ENCODE measurements around the gene FXR2.

The FXR2 gene

GRCh38 chr17:7562208-7562605, 52.5 kb downstream of the FXR2 start:
- POLR2A ChIA-PET = interaction anchor here (0.7 to 2.8 kb wide), 7 partner anchors 11 to 1519 kb away, joined by 3 to 17 read pairs (median 11); partner anchors contain the start of genes CD68, NEURL4, POLR2A and TP53
- Histone ChIP-seq H3K4me3 (ENCODE audit: low read depth, low read length) (peak overlapping the region; percentile 85), H3K4me1 (ENCODE audit: control insufficient read depth, insufficient read depth, low read length) (peaks cover 11% of the 10 kb centered on the region), H3K36me3 (ENCODE audit: control insufficient read depth in 2 of 2, insufficient read depth in 1 of 2, low read length in 2 of 2) (peaks cover 37 to 43% of the 10 kb centered on the region in 2 experiments), H3K9me3 (ENCODE audit: control insufficient read depth, insufficient read depth, low read depth, low read length) (no peaks in the 10 kb centered on the region), H3K27ac (ENCODE audit: extremely low read depth, low read depth, low read length) (peak overlapping the region; percentile 93)
- CTCF ChIA-PET = interaction anchor here (0.6 to 2.7 kb wide), 4 partner anchors 14 to 233 kb away, joined by 3 to 60 read pairs (median 3); partner anchors contain the start of genes NEURL4 and TNFSF12
- TF ChIP-seq ZNF76 (tag by site-specific recombination; IDR thresholded peaks at IDR 0.05; ENCODE audit: borderline replicate concordance, low read depth) (peak; percentile 53; the same call in 1 of the 2 replicates), TRIM28 (IDR thresholded peaks at IDR 0.05; ENCODE audit: borderline replicate concordance, low read length) (no peak), ZBTB11 (tag by site-specific recombination; conservative IDR thresholded peaks at IDR 0.05; ENCODE audit: low read depth) (0 out of 2 replicates have a peak, but pooled peaks have one; percentile 14), SCRT1 (tag by site-specific recombination; IDR thresholded peaks at IDR 0.05; ENCODE audit: borderline replicate concordance) (no peak), ZNF146 (tag by site-specific recombination; IDR thresholded peaks at IDR 0.05) (no peak), OSR2 (tag by site-specific recombination; IDR thresholded peaks at IDR 0.05) (no peak), ZNF549 (tag by site-specific recombination; IDR thresholded peaks at IDR 0.05) (no peak), ZBTB6 (tag by site-specific recombination; IDR thresholded peaks at IDR 0.05) (no peak), ZNF639 (tag by site-specific recombination; IDR thresholded peaks at IDR 0.05) (no peak), ZBTB8A (tag by site-specific recombination; IDR thresholded peaks at IDR 0.05) (no peak), ZNF654 (tag by site-specific recombination; IDR thresholded peaks at IDR 0.05; ENCODE audit: low read depth) (no peak), ZSCAN4 (tag by site-specific recombination; IDR thresholded peaks at IDR 0.05) (no peak), ZFP69B (tag by site-specific recombination; IDR thresholded peaks at IDR 0.05) (no peak), ZNF677 (tag by site-specific recombination; IDR thresholded peaks at IDR 0.05) (no peak), ZNF335 (tag by site-specific recombination; conservative IDR thresholded peaks at IDR 0.05) (peak; percentile 30), ZBTB21 (tag by site-specific recombination; IDR thresholded peaks at IDR 0.05) (no peak), ZNF157 (tag by site-specific recombination; IDR thresholded peaks at IDR 0.05) (no peak), ZNF366 (tag by site-specific recombination; conservative IDR thresholded peaks at IDR 0.05) (no peak), KLF8 (tag by site-specific recombination; IDR thresholded peaks at IDR 0.05) (no peak), ZNF18 (tag by site-specific recombination; IDR thresholded peaks at IDR 0.05) (no peak), ZNF529 (tag by site-specific recombination; IDR thresholded peaks at IDR 0.05; ENCODE audit: insufficient replicate concordance) (no peak), ZNF513 (tag by site-specific recombination; IDR thresholded peaks at IDR 0.05) (no peak), ZBTB44 (tag by site-specific recombination; IDR thresholded peaks at IDR 0.05) (no peak), ZSCAN18 (tag by site-specific recombination; IDR thresholded peaks at IDR 0.05) (no peak)
